K562 (cell line): ENCODE results near the gene VPS13D. TPM values are rescaled to one million over a fixed set of nuclear protein-coding genes. Genes with fewer than 3 reads are reported as not detected.
A peak's percentile ranks its signal among the peaks of the same experiment; 100 is the strongest.

Source experiments
- ATAC-seq: fragments of 200-7000 bp; cut with Tn5 transposase; 3 replicates; pipeline ENCODE4 v1.9.1; 2020; ENCODE audit warnings: moderate library complexity
- BruUV-seq: library from RNA; stranded (reverse); fragments of 400-500 nt; replicated peaks from 2 replicates; lab custom pipeline; 2021; lab: Mats Ljungman, UMichigan
- CTCF ChIA-PET: fragments of 300-600 bp; formaldehyde crosslinking; extraction: SDS; loops from one replicate; lab custom pipeline; 2021; ENCODE audit warnings: low intra/inter-chr PET ratio; lab: Yijun Ruan, JAX
- POLR2A ChIA-PET: fragments of 300-600, 350-650 bp; sonication (Branson Sonifier 250); formaldehyde crosslinking; extraction: SDS; loops from one replicate; lab custom pipeline; 2021; ENCODE audit warnings: antibody characterized with exemption, inconsistent platforms; lab: Yijun Ruan, JAX
- DNase-seq, 4 experiments: peaks; one replicate each; pipeline versions ENCODE4 v3.0.0 to v3.0.0-alpha.2; 2011 to 2018; ENCODE audit warnings: low spot score in 3 of 4, mixed read lengths in 3 of 4; ENCODE audit errors: extremely low read depth in 1 of 4
- FAIRE-seq: peaks from 2 replicates; lab custom pipeline; 2011; peaks lifted over from hg19 to GRCh38; lab: Jason Lieb, UNC
- H2AFZ ChIP-seq: 2 replicates; pipeline ENCODE4 v1.6.0; 2011; ENCODE audit warnings: low read depth, low read length, control low read depth, inconsistent platforms
- H3K27ac ChIP-seq: fragments of 200-600 bp; 3 replicates; pipeline ENCODE4 v1.8.0; 2011; ENCODE audit warnings: low read depth, mild to moderate bottlenecking, control low read depth, inconsistent platforms, low read length, moderate library complexity, mixed read lengths; ENCODE audit errors: extremely low read depth
- H3K27me3 ChIP-seq, 2 experiments: fragments of 300-600 bp in 1 of 2; 2 replicates in 1 of 2; 3 replicates in 1 of 2; pipeline versions ENCODE4 v1.6.0 to v1.8.0; 2011; ENCODE audit warnings: inconsistent platforms in 2 of 2, low read length in 2 of 2, mild to moderate bottlenecking in 1 of 2, mixed read lengths in 1 of 2, moderate library complexity in 1 of 2; ENCODE audit not compliant: control insufficient read depth in 2 of 2, insufficient read depth in 2 of 2
- H3K36me3 ChIP-seq: fragments of 300-600 bp; 3 replicates; pipeline ENCODE4 v1.8.0; 2011; ENCODE audit warnings: mild to moderate bottlenecking, low read length, inconsistent platforms; ENCODE audit not compliant: control insufficient read depth, insufficient read depth
- H3K4me1 ChIP-seq, 2 experiments: fragments of 200-600 bp in 1 of 2; replicated peaks in 1 of 2; 2 replicates in 1 of 2; 3 replicates in 1 of 2; pipeline versions ENCODE4 v1.5.1 to v1.8.0; 2011; ENCODE audit warnings: inconsistent platforms in 2 of 2, low read length in 2 of 2, mild to moderate bottlenecking in 1 of 2, mixed read lengths in 1 of 2, moderate library complexity in 1 of 2; ENCODE audit not compliant: control insufficient read depth in 2 of 2, insufficient read depth in 2 of 2
- H3K4me2 ChIP-seq: 2 replicates; pipeline ENCODE4 v1.6.1; 2011; ENCODE audit warnings: low read length, control low read depth, inconsistent platforms, mixed read lengths; ENCODE audit not compliant: insufficient read depth
- H3K4me3 ChIP-seq: fragments of 200-600 bp; sonication (generic), shearing (Covaris generic); 2 replicates; pipeline ENCODE4 v1.5.1; 2016; ENCODE audit warnings: control low read depth, inconsistent platforms
- H3K79me2 ChIP-seq: fragments of 200-600 bp; 3 replicates; pipeline ENCODE4 v1.8.0; 2011; ENCODE audit warnings: low read length, inconsistent platforms; ENCODE audit not compliant: control insufficient read depth, insufficient read depth
- H3K9ac ChIP-seq, 2 experiments: 2 replicates each; pipeline versions ENCODE4 v1.6.0 to v1.6.1; 2011; ENCODE audit warnings: low read depth in 2 of 2, low read length in 2 of 2, control low read depth in 1 of 2, inconsistent platforms in 1 of 2, mild to moderate bottlenecking in 1 of 2, mixed read lengths in 1 of 2; ENCODE audit not compliant: insufficient read depth in 1 of 2
- H3K9me1 ChIP-seq: one replicate; pipeline ENCODE4 v1.6.0; 2011; ENCODE audit warnings: inconsistent platforms, mild to moderate bottlenecking, low read length, moderate library complexity; ENCODE audit not compliant: control insufficient read depth, insufficient read depth
- H3K9me3 ChIP-seq: replicated peaks from 2 replicates; pipeline ENCODE4 v1.5.1; 2011; ENCODE audit warnings: low read depth, low read length, inconsistent platforms; ENCODE audit not compliant: control insufficient read depth, insufficient read depth
- H4K20me1 ChIP-seq: replicated peaks from 2 replicates; pipeline ENCODE4 v1.6.1; 2011; ENCODE audit warnings: low read length, inconsistent platforms, mixed read lengths; ENCODE audit not compliant: control insufficient read depth, insufficient read depth
- CREBBP ChIP-seq: IDR thresholded peaks from one replicate; pipeline ENCODE4 v1.6.1; 2012; ENCODE audit warnings: low read depth, mild to moderate bottlenecking, control low read depth, inconsistent platforms, low read length
- E2F5 ChIP-seq: sonication (generic); formaldehyde crosslinking; IDR thresholded peaks from 2 replicates; pipeline ENCODE4 v1.8.0; 2022; ENCODE audit warnings: mild to moderate bottlenecking, missing genetic modification reagents
- GTF2E2 ChIP-seq: fragments of 200-800 bp; sonication (Bioruptor generic); IDR thresholded peaks from 2 replicates; pipeline ENCODE4 v1.6.1; 2016; ENCODE audit warnings: missing genetic modification characterization, missing compliant biosample characterization
- HDGF ChIP-seq: fragments of 450-650 bp; IDR thresholded peaks from 2 replicates; pipeline ENCODE4 v1.6.1; 2016
- HMG20B ChIP-seq: fragments of 250-450 bp; sonication (Bioruptor Pico); IDR thresholded peaks from 2 replicates; pipeline ENCODE4 v1.5.0; 2021; ENCODE audit warnings: mild to moderate bottlenecking
- LCOR ChIP-seq: sonication (generic); formaldehyde crosslinking; IDR thresholded peaks from 2 replicates; pipeline ENCODE4 v1.8.0; 2022; ENCODE audit warnings: mild to moderate bottlenecking, missing genetic modification reagents
- NCOA6 ChIP-seq: fragments of 450-650 bp; IDR thresholded peaks from 2 replicates; pipeline ENCODE4 v1.6.1; 2017; ENCODE audit warnings: mild to moderate bottlenecking
- PHF21A ChIP-seq: fragments of 450-650 bp; IDR thresholded peaks from 2 replicates; pipeline ENCODE4 v1.6.1; 2017; ENCODE audit warnings: low read depth, borderline replicate concordance
- POLR3G ChIP-seq: IDR thresholded peaks from 2 replicates; pipeline ENCODE4 v1.6.1; 2011; ENCODE audit not compliant: insufficient read length, insufficient replicate concordance; ENCODE audit errors: extremely low read depth
- PURB ChIP-seq: sonication (generic); formaldehyde crosslinking; IDR thresholded peaks from 2 replicates; pipeline ENCODE4 v1.9.0; 2021; ENCODE audit warnings: low read depth, mild to moderate bottlenecking, missing genetic modification reagents
- RNF219 ChIP-seq: fragments of 250-450 bp; sonication (Bioruptor Pico); IDR thresholded peaks from 2 replicates; pipeline ENCODE4 v1.5.0; 2022; ENCODE audit warnings: mild to moderate bottlenecking
- SNIP1 ChIP-seq: fragments of 450-650 bp; IDR thresholded peaks from 2 replicates; pipeline ENCODE4 v1.7.1; 2017; ENCODE audit warnings: low read depth, mild to moderate bottlenecking
- SRF ChIP-seq, 2 experiments: fragments of 250-450, 450-650 bp in 1 of 2; sonication (Bioruptor Pico) in 1 of 2; sonication (generic) in 1 of 2; formaldehyde crosslinking; IDR thresholded peaks; 2 replicates each; pipeline versions ENCODE4 v1.5.0 to v1.5.1; 2020 to 2022; ENCODE audit warnings: mild to moderate bottlenecking in 1 of 2, missing genetic modification reagents in 1 of 2
- U2AF2 ChIP-seq: fragments of 200-400 bp; formaldehyde crosslinking; optimal IDR thresholded peaks from 2 replicates; pipeline ENCODE3; 2017; ENCODE audit warnings: low read depth, mild to moderate bottlenecking, low read length
- WHSC1 ChIP-seq: IDR thresholded peaks from one replicate; pipeline ENCODE4 v1.6.1; 2012; ENCODE audit warnings: low read length, control low read depth, inconsistent platforms
- ZNF75A ChIP-seq: fragments of 450-650 bp; formaldehyde crosslinking; IDR thresholded peaks from 2 replicates; pipeline ENCODE4 v1.4.0; 2020; ENCODE audit warnings: mild to moderate bottlenecking
- ZNF76 ChIP-seq: fragments of 250-450 bp; sonication (Bioruptor Pico); IDR thresholded peaks from 2 replicates; pipeline ENCODE4 v1.4.0; 2020; ENCODE audit warnings: mild to moderate bottlenecking, moderate library complexity, borderline replicate concordance
- WGBS: fragments of 100-300 bp; shearing (Covaris generic); methylation state at CpG from one replicate; pipeline ENCODE4 v1.1.6; 2016; ENCODE audit warnings: low coverage, mixed read lengths; ENCODE audit not compliant: insufficient coverage; ENCODE audit errors: missing lambda C conversion rate; 5-methylcytosine and 5-hydroxymethylcytosine counted together
- in situ Hi-C: fragments of 300-500 bp; cut with MboI; formaldehyde crosslinking; loops from 4 replicates; pipeline ENCODE4 v1.15.0; 2018; ENCODE audit warnings: inconsistent platforms, mixed read lengths
- intact Hi-C: fragments of 100-400 bp; cut with micrococcal nuclease; formaldehyde crosslinking; loops from 2 replicates; pipeline ENCODE4 v1.14.2; 2022
- polyA plus RNA-seq, 8 experiments: library from polyadenylated mRNA; depleted of rRNA in 4 of 8; stranded (reverse) in 5 of 8; unstranded in 3 of 8; fragments of >200 nt; fragmentation: Nextera tagmentation in 2 of 8; fragmentation: Illumina TruSeq in 1 of 8; extraction: Ambion mirVana in 2 of 8; extraction: Trizol in 1 of 8; gene quantifications; 2 replicates each; pipeline versions ENCODE4 v1.2.1 to v1.2.3, GENCODE V29; 2011 to 2014; ENCODE audit warnings: inconsistent platforms in 1 of 8, missing spikeins in 1 of 8
- total RNA-seq, 7 experiments: library from RNA; depleted of rRNA in 6 of 7; stranded (reverse); fragments of >200 nt in 6 of 7; fragmentation: Illumina TruSeq in 2 of 7; extraction: Trizol in 2 of 7; gene quantifications; 2 replicates each; pipeline versions ENCODE4 v1.2.1 to v1.2.3, GENCODE V29; 2011 to 2021; ENCODE audit warnings: low replicate concordance in 1 of 7

Gene VPS13D
- total and polyA plus RNA-seq, 9 of the 15 experiments (the other 6 are each of a cell fraction or from before 2014, with no cell fraction given), result 6.1 to 51.5 (median 38.5) TPM

- no peak for TF ChIP-seq SNIP1
- TF ChIP-seq, all 486 proteins: peak for 144
Measured at GRCh38 chr1:12433323-12434053, 203.7 kb downstream of the VPS13D start (continued).

- Histone ChIP-seq H2AFZ (peak overlapping the region; percentile 9), H3K4me1 (peaks cover 28 to 70% of the 10 kb centered on the region in 2 experiments), H3K27ac (peak overlapping the region; percentile 70), H3K9ac (peak overlapping the region; percentile 7 to 59; a peak in 3 of 4 replicates), H3K4me3 (no peak overlapping the region), H4K20me1 (no peaks in the 10 kb centered on the region), H3K4me2 (peak overlapping the region; percentile 70), H3K79me2 (peaks cover 32% of the 10 kb centered on the region), H3K36me3 (peaks cover 54% of the 10 kb centered on the region), H3K9me3 (peaks cover 10% of the 10 kb centered on the region), H3K27me3 (no peaks in the 10 kb centered on the region), H3K9me1 (no peaks in the 10 kb centered on the region)
- TSS peak; percentile 52 for BruUV-seq
- 21% methylated on average over 5 of the region's 5 CpGs for WGBS
- in situ Hi-C loops, result no loop called here
- peak; percentile 46 for ATAC-seq
- peak in 2 of 4 experiments; percentile 36 to 74 for DNase-seq
- peak; percentile 37 for FAIRE-seq
- intact Hi-C loops, result no loop called here
- ChIA-PET CTCF (no interaction called here), POLR2A (interaction anchor here (0.6 to 1.9 kb wide), 7 partner anchors 10 to 236 kb away, joined by 3 to 14 read pairs (median 4); no protein-coding TSS in a partner anchor)
- TF ChIP-seq HDGF (peak; percentile 18; the same call in 1 of the 2 replicates), LCOR (CRISPR knock-in tag) (0 out of 2 replicates have a peak, but pooled peaks have one; percentile 5), ZNF76 (CRISPR knock-in tag) (no peak), CREBBP (no peak), SRF (CRISPR knock-in tag; IDR thresholded peaks at IDR 0.05) (peak in 1 of 2 experiments; percentile 12; a peak in 1 of 4 replicates), NCOA6 (no peak), U2AF2 (no peak), E2F5 (CRISPR knock-in tag) (no peak), WHSC1 (peak; percentile 57), GTF2E2 (tag) (peak; percentile 63; the same call in 1 of the 2 replicates), RNF219 (no peak), HMG20B (CRISPR knock-in tag) (no peak), PHF21A (no peak), PURB (no peak), ZNF75A (no peak), POLR3G (no peak)
Measured at GRCh38 chr1:12434174-12434573, 204.3 kb downstream of the VPS13D start.
